GM18498 (cell line): Measurements from ENCODE around the gene KCTD7.
A peak's percentile ranks its signal among the peaks of the same experiment; 100 is the strongest.
"Not testable (repeated sequence)": the region's sequence is repeated elsewhere in the genome, so short reads cannot be mapped to it uniquely, and the experiment has no call there.

Experiments
- ATAC-seq: cut with Tn5 transposase; IDR thresholded peaks from one replicate; pipeline ENCODE4 v1.9.1; 2021; ENCODE audit warnings: mild to moderate bottlenecking, moderate library complexity; ENCODE audit not compliant: unreplicated experiment

KCTD7 gene

GRCh38 chr7:66681491-66682349 lies 53.0 kb downstream of the KCTD7 start:
- ATAC-seq = peak; percentile 94

DNA sequence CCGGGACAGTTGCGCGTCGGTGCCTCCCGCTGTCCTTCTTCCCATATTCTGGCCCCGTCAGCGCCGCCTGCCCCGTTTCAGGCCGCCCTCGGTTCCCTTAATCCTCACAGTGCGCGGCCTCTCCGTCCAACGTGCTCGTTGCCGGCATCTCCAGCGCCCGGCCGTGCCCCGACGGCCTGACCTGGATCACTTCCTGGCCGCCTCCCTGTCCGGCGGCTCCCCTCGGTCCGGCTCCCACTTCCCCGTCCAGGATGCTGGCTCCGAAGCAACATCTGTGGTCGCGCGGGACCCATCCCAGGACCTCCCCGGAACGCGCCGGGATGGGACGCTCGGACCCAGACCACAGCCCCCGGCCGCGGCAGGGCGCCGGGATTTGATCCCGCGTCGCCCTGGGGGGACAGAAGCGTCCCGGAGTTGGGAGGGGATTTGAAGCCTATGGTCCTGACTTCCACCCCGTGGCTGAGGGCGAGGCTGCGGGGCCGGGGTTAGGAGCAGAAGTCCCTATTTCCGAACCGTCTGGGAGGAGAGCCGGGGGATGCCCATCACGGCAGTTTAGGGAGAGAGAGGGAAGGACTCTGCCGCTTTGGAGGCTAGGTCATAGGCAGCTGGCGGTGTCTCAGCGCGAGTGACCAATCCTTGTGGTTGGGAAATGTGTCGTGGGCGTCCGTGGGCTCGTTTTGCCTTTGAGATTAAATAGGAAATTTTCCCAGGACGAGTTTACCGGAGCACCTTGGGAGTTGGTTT lies 53.8 kb downstream of the KCTD7 start:
- peak; percentile 28 for ATAC-seq

- ATAC-seq = not testable (repeated sequence)
Observed at GRCh38 chr7:66683094-66683769, 54.6 kb downstream of the KCTD7 start.

DNA sequence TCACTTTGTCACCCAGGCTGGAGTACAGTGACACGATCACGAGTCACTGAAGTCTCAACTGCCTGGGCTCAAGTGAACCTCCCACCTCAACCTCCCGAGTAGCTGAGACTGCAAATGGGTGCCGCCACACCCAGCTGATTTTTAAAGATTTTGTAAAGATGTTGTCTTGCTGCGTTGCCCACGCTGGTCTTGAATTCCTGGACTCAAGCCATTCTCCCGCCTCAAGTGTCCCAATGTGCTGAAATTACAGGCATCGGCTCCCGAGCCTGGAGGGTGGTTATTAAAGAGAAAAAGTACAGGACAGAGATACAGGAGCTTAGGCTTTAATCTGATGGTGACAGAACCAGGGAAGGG lies 55.1 kb downstream of the KCTD7 start:
- ATAC-seq = no peak

GRCh38 chr7:66685663-66686062 lies 57.0 kb downstream of the KCTD7 start:
- ATAC-seq = not testable (repeated sequence)

DNA sequence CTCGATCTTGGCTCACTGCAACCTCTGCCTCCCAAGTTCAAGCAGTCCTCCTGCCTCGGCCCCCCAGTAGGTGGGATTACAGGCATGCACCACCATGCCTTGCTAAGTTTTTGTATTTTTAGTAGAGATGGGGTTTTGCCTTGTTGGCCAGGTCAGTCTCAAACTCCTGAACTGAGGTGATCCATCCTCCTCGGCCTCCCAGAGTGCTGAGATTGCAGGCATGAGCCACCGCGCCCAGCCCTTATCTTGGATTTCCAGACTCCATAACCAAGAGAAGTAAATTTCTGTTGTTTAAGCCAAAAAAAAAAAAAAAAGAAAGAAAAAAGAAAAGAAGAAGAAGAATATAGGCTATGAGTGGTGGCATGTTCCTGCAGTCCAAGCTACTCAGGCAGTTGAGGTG lies 58.5 kb downstream of the KCTD7 start:
- ATAC-seq = no peak

DNA sequence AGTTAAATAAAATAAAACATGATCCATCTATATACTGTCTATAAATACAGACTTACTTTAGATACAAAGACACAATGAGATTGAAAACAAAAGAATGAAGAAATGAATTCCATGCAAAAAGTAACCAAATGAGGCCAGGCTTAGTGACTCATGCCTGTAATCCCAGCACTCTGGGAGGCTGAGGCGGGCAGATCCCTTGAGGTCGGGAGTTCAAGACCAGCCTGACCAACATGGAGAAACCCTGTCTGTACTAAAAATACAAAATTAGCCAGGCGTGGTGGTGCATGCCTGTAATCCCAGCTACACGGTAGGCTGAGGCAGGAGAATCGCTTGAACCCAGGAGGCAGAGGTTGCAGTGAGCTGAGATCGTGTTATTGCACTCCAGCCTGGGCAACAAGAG lies 59.0 kb downstream of the KCTD7 start:
- not testable (repeated sequence) for ATAC-seq

DNA sequence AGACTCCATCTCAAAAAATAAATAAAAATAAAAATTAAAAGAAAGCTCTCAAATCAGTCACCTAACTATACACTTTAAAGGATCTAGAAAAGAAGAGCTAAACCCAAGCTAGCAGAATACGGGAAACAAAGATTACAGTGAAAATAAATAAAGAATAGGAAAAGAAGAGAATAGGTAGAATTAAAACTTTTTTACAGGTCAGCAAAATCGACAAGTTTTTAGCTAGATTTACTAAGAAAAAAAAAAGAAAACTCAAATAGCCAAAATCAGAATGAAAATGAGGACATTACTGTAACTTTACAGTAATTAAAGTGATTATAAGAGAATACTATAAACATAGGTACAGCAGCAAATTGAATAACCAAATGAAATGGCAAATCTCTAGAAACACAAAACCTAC lies 60.4 kb downstream of the KCTD7 start:
- ATAC-seq = no peak

DNA sequence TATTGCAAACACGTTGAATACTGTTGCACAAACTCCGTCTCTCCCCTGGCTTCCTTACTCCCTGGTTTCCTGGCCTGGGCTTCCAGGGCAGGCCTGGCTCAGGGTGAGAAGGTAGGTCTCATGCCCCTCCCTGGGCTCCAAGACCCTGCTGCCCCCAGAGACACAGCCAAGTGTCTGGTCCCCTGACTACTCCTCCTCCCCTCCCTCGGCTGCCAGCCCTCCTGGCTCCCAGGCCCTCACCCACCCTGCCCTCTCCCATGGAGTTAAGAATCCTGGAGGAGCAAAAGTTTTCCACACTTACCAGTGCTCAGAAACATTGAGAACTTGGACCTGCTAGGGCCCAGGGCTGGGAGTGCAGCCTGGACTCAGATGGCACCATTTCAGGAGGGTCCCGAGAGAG lies 64.7 kb downstream of the KCTD7 start:
- ATAC-seq = no peak
